Neural cell (in vitro differentiated cells): ENCODE measurements around the gene BPIFB4. TPM values are rescaled to one million over a fixed set of nuclear protein-coding genes. Genes with fewer than 3 reads are reported as not detected.

Experiments used
- H2AFZ ChIP-seq: fragments of 200-600, 300-800 bp; sonication (generic), shearing (Covaris generic); 2 replicates; pipeline ENCODE4 v1.6.0; 2014; ENCODE audit warnings: low read depth, mild to moderate bottlenecking, antibody characterized with exemption, low read length, moderate library complexity
- H3F3A ChIP-seq: fragments of 200-600 bp; shearing (Covaris generic); 2 replicates; pipeline ENCODE4 v1.6.1; 2016; ENCODE audit warnings: mild to moderate bottlenecking, moderate library complexity, mixed read lengths, antibody characterized with exemption, low read length; ENCODE audit not compliant: insufficient read depth, poor library complexity, severe bottlenecking
- H3K27ac ChIP-seq: fragments of 200-600, 300-800 bp; sonication (generic), shearing (Covaris generic); 2 replicates; pipeline ENCODE4 v1.5.1; 2014; ENCODE audit warnings: mild to moderate bottlenecking, low read length, moderate library complexity
- H3K27me3 ChIP-seq: fragments of 300-800, 200-600 bp; sonication (generic), shearing (Covaris generic); 2 replicates; pipeline ENCODE4 v1.6.0; 2014; ENCODE audit warnings: mild to moderate bottlenecking, low read depth, low read length, moderate library complexity; ENCODE audit not compliant: insufficient read depth
- H3K36me3 ChIP-seq: fragments of 300-800, 200-600 bp; sonication (generic), shearing (Covaris generic); 2 replicates; pipeline ENCODE4 v1.5.1; 2014; ENCODE audit warnings: mild to moderate bottlenecking, antibody characterized with exemption, low read length, moderate library complexity; ENCODE audit not compliant: insufficient read depth
- H3K4me2 ChIP-seq: fragments of 300-800, 200-600 bp; sonication (generic), shearing (Covaris generic); 2 replicates; pipeline ENCODE4 v1.6.0; 2014; ENCODE audit warnings: mild to moderate bottlenecking, low read length
- H3K4me3 ChIP-seq: fragments of 300-800, 200-600 bp; sonication (generic), shearing (Covaris generic); 2 replicates; pipeline ENCODE4 v1.5.1; 2014; ENCODE audit warnings: mild to moderate bottlenecking, low read length, moderate library complexity
- H3K79me2 ChIP-seq: fragments of 200-600 bp; shearing (Covaris generic); replicated peaks from 2 replicates; pipeline ENCODE4 v1.6.0; 2014; ENCODE audit warnings: mild to moderate bottlenecking, low read length, moderate library complexity; ENCODE audit not compliant: insufficient read depth
- H3K9ac ChIP-seq: fragments of 300-800, 200-600 bp; sonication (generic), shearing (Covaris generic); 2 replicates; pipeline ENCODE4 v1.6.1; 2016; ENCODE audit warnings: mild to moderate bottlenecking, low read length, mixed read lengths
- H3K9me2 ChIP-seq: fragments of 200-600 bp; shearing (Covaris generic); 2 replicates; pipeline ENCODE4 v1.6.1; 2016; ENCODE audit warnings: mild to moderate bottlenecking, low read length, mixed read lengths; ENCODE audit not compliant: insufficient read depth
- H3K9me3 ChIP-seq: fragments of 200-600, 300-800 bp; sonication (generic), shearing (Covaris generic); 2 replicates; pipeline ENCODE4 v1.6.1; 2016; ENCODE audit warnings: mild to moderate bottlenecking, mixed run types, low read length, moderate library complexity, mixed read lengths
- H4K20me1 ChIP-seq: fragments of 200-600 bp; shearing (Covaris generic); 2 replicates; pipeline ENCODE4 v1.6.1; 2016; ENCODE audit warnings: mild to moderate bottlenecking, mixed run types; ENCODE audit not compliant: insufficient read depth
- EP300 ChIP-seq: fragments of 450-650 bp; conservative IDR thresholded peaks from 2 replicates; pipeline ENCODE4 v1.6.1; 2014; ENCODE audit warnings: antibody characterized with exemption, mild to moderate bottlenecking, moderate library complexity; ENCODE audit not compliant: poor library complexity, severe bottlenecking
- EZH2 ChIP-seq: fragments of 200-600, 300-800 bp; shearing (Covaris generic), sonication (generic); IDR thresholded peaks from 2 replicates; pipeline ENCODE4 v1.6.1; 2014; ENCODE audit warnings: antibody characterized with exemption, low read length, borderline replicate concordance, mild to moderate bottlenecking; ENCODE audit not compliant: insufficient read depth, poor library complexity, severe bottlenecking
- MXI1 ChIP-seq: fragments of 450-650 bp; conservative IDR thresholded peaks from 2 replicates; pipeline ENCODE4 v1.6.1; 2014; ENCODE audit warnings: antibody characterized with exemption, mild to moderate bottlenecking; ENCODE audit not compliant: poor library complexity, severe bottlenecking
- POLR2AphosphoS5 ChIP-seq: IDR thresholded peaks from 2 replicates; pipeline ENCODE4 v1.6.1; 2012
- RAD21 ChIP-seq: fragments of 450-650 bp; conservative IDR thresholded peaks from 2 replicates; pipeline ENCODE4 v1.6.1; 2014; ENCODE audit warnings: antibody characterized with exemption, mild to moderate bottlenecking, moderate library complexity
- SMC3 ChIP-seq: fragments of 450-650 bp; conservative IDR thresholded peaks from 2 replicates; pipeline ENCODE4 v1.6.1; 2014; ENCODE audit warnings: antibody characterized with exemption, mild to moderate bottlenecking, moderate library complexity; ENCODE audit not compliant: poor library complexity
- TAF1 ChIP-seq: IDR thresholded peaks from 2 replicates; pipeline ENCODE4 v1.6.1; 2012; ENCODE audit warnings: low read depth
- polyA plus RNA-seq: library from polyadenylated mRNA; depleted of rRNA; stranded (reverse); fragments of >200 nt; gene quantifications from 2 replicates; pipeline ENCODE4 v1.2.3, GENCODE V29; 2014
- TF ChIP-seq, protein P1 (sequence below): fragments of 450-650 bp; IDR thresholded peaks from 2 replicates; pipeline ENCODE4 v1.5.1; 2014; ENCODE audit warnings: antibody characterized with exemption, mild to moderate bottlenecking, moderate library complexity; ENCODE audit not compliant: poor library complexity, severe bottlenecking
- TF ChIP-seq, protein P2 (sequence below): IDR thresholded peaks from 2 replicates; pipeline ENCODE4 v1.6.1; 2012; ENCODE audit warnings: borderline replicate concordance

Gene BPIFB4
- polyA plus RNA-seq, 1 donor from 2014 or later = not detected

DNA sequence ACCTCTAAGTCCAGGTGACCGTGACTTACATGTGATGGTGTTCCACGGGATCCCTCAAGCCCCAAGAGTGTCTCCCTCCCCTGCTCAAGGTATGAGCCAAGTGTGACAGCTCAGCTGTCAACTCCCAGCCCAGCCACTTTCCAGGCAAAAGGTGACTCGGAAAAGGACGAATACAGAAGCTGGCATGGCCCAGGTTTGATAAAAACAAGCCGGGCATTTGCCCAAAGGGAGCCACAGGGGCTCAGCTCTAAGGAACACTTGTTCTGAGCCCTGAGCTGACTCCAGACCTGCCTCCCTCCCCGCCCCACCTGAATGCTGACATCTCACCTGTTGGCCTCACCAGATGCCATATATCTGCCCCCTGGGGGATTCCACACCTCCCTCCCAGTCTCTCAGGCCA is 45.6 kb downstream of the BPIFB4 start:
- Histone ChIP-seq H3K27ac (no peak overlapping the region), H3K4me2 (no peak overlapping the region), H3K4me3 (no peak overlapping the region), H4K20me1 (no peaks in the 10 kb centered on the region), H3K9me2 (no peaks in the 10 kb centered on the region), H3K9me3 (no peaks in the 10 kb centered on the region), H3K36me3 (no peaks in the 10 kb centered on the region), H3K27me3 (no peaks in the 10 kb centered on the region), H3K79me2 (no peaks in the 10 kb centered on the region), H2AFZ (no peak overlapping the region), H3F3A (no peaks in the 10 kb centered on the region), H3K9ac (no peak overlapping the region)
- TF ChIP-seq, protein P1, sequence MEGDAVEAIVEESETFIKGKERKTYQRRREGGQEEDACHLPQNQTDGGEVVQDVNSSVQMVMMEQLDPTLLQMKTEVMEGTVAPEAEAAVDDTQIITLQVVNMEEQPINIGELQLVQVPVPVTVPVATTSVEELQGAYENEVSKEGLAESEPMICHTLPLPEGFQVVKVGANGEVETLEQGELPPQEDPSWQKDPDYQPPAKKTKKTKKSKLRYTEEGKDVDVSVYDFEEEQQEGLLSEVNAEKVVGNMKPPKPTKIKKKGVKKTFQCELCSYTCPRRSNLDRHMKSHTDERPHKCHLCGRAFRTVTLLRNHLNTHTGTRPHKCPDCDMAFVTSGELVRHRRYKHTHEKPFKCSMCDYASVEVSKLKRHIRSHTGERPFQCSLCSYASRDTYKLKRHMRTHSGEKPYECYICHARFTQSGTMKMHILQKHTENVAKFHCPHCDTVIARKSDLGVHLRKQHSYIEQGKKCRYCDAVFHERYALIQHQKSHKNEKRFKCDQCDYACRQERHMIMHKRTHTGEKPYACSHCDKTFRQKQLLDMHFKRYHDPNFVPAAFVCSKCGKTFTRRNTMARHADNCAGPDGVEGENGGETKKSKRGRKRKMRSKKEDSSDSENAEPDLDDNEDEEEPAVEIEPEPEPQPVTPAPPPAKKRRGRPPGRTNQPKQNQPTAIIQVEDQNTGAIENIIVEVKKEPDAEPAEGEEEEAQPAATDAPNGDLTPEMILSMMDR = no peak
- no peak for TF ChIP-seq SMC3
- no peak for TF ChIP-seq RAD21
- no peak for TF ChIP-seq EZH2
- no peak for TF ChIP-seq TAF1
- TF ChIP-seq POLR2AphosphoS5 = no peak
- TF ChIP-seq MXI1 = no peak
- TF ChIP-seq, protein P2, sequence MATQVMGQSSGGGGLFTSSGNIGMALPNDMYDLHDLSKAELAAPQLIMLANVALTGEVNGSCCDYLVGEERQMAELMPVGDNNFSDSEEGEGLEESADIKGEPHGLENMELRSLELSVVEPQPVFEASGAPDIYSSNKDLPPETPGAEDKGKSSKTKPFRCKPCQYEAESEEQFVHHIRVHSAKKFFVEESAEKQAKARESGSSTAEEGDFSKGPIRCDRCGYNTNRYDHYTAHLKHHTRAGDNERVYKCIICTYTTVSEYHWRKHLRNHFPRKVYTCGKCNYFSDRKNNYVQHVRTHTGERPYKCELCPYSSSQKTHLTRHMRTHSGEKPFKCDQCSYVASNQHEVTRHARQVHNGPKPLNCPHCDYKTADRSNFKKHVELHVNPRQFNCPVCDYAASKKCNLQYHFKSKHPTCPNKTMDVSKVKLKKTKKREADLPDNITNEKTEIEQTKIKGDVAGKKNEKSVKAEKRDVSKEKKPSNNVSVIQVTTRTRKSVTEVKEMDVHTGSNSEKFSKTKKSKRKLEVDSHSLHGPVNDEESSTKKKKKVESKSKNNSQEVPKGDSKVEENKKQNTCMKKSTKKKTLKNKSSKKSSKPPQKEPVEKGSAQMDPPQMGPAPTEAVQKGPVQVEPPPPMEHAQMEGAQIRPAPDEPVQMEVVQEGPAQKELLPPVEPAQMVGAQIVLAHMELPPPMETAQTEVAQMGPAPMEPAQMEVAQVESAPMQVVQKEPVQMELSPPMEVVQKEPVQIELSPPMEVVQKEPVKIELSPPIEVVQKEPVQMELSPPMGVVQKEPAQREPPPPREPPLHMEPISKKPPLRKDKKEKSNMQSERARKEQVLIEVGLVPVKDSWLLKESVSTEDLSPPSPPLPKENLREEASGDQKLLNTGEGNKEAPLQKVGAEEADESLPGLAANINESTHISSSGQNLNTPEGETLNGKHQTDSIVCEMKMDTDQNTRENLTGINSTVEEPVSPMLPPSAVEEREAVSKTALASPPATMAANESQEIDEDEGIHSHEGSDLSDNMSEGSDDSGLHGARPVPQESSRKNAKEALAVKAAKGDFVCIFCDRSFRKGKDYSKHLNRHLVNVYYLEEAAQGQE = no peak
- no peak for TF ChIP-seq EP300

DNA sequence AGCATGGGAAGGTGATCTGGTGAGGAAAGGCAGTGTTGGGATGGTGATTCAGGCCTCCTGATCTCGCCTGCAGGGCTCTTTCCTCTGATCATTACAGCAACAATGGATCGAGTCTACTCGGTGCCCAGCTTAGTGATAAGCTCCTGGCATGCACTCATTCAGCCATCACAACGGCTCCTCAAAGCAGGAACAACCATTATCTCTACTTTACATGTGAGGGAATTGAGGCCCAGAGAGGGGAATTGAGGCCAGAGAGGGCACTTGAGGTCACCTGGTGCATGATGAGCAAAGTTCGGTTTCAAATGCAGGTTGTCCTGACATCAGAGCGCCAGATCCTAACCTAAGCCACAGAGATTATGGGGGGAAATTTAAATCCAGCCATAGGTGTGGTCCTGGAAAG is 46.5 kb downstream of the BPIFB4 start:
- no peaks in the 10 kb centered on the region for H3K79me2 ChIP-seq
- H4K20me1 ChIP-seq = no peaks in the 10 kb centered on the region
- no peak overlapping the region for H3K4me2 ChIP-seq
- no peaks in the 10 kb centered on the region for H3K27me3 ChIP-seq
- TF ChIP-seq TAF1 (no peak), MXI1 (no peak), EP300 (no peak), POLR2AphosphoS5 (no peak), EZH2 (no peak)
- TF ChIP-seq, protein P1 = no peak
- no peaks in the 10 kb centered on the region for H3F3A ChIP-seq
- H3K9me3 ChIP-seq = no peaks in the 10 kb centered on the region
- no peak overlapping the region for H3K9ac ChIP-seq
- no peak overlapping the region for H3K4me3 ChIP-seq
- no peaks in the 10 kb centered on the region for H3K36me3 ChIP-seq
- H3K27ac ChIP-seq = no peak overlapping the region
- no peak overlapping the region for H2AFZ ChIP-seq
- H3K9me2 ChIP-seq = no peaks in the 10 kb centered on the region
